ENCODE data around the gene BABAM2.
"Not testable (repeated sequence)": the region's sequence is repeated elsewhere in the genome, so short reads cannot be mapped to it uniquely, and the experiment has no call there.

BABAM2 gene

GRCh38 chr2:28257182-28257581 lies 366.7 kb downstream of the BABAM2 start:
- H3K9ac ChIP-seq (ENCODE audit: low read length in 2 of 2) = no peak overlapping the region

GRCh38 chr2:28259226-28259625 lies 368.7 kb downstream of the BABAM2 start:
- H3K4me3 ChIP-seq (ENCODE audit: low read length in 2 of 2); H3K27me3 ChIP-seq (ENCODE audit: control insufficient read depth in 1 of 2, insufficient read depth in 2 of 2, low read length in 2 of 2); H3K27ac ChIP-seq (ENCODE audit: low read length); H3K9ac ChIP-seq (ENCODE audit: low read length in 2 of 2); H3K36me3 ChIP-seq (ENCODE audit: control insufficient read depth in 2 of 2, insufficient read depth in 2 of 2, low read length in 2 of 2); H3K4me1 ChIP-seq (ENCODE audit: control insufficient read depth, insufficient read depth, low read length); H3K9me3 ChIP-seq (ENCODE audit: control insufficient read depth in 2 of 2, low read length in 2 of 2): not testable (repeated sequence)

More at GRCh38 chr2:28257182-28257581, 366.7 kb downstream of the BABAM2 start:
- Histone ChIP-seq H3K27me3 (ENCODE audit: control insufficient read depth in 1 of 2, insufficient read depth in 2 of 2, low read length in 2 of 2) (no peaks in the 10 kb centered on the region), H3K4me3 (ENCODE audit: low read length in 2 of 2) (no peak overlapping the region), H3K9me3 (ENCODE audit: control insufficient read depth in 2 of 2, low read length in 2 of 2) (peaks cover 0 to 3% of the 10 kb centered on the region in 2 donors), H3K4me1 (ENCODE audit: control insufficient read depth, insufficient read depth, low read length) (no peaks in the 10 kb centered on the region), H3K27ac (ENCODE audit: low read length) (no peak overlapping the region), H3K36me3 (ENCODE audit: control insufficient read depth in 2 of 2, insufficient read depth in 2 of 2, low read length in 2 of 2) (no peaks in the 10 kb centered on the region)

DNA sequence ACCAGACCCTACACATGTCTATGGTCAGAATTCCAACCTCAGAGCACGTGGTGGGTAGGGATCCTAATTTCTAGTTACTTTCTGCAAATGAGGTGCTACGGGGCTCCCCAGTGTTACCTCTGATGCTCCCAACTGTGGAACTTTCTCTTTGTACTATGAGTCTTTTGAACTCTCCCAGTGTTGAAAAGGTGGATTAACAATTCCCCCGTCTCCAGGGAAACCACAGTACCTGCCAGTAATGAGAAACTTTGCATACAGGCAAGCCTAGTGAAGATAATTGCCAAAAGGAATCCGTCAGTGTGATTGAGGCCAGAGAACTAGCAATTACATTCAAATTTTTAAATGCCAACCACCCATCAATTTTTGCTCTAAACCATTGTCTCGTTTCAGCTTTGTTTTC lies 373.2 kb downstream of the BABAM2 start:
- Histone ChIP-seq H3K4me1 (ENCODE audit: control insufficient read depth, insufficient read depth, low read length) (no peaks in the 10 kb centered on the region), H3K9ac (ENCODE audit: low read length in 2 of 2) (no peak overlapping the region), H3K9me3 (ENCODE audit: control insufficient read depth in 2 of 2, low read length in 2 of 2) (peaks cover 0 to 3% of the 10 kb centered on the region in 2 donors), H3K36me3 (ENCODE audit: control insufficient read depth in 2 of 2, insufficient read depth in 2 of 2, low read length in 2 of 2) (peaks cover 0 to 2% of the 10 kb centered on the region in 2 donors), H3K27me3 (ENCODE audit: control insufficient read depth in 1 of 2, insufficient read depth in 2 of 2, low read length in 2 of 2) (no peaks in the 10 kb centered on the region), H3K27ac (ENCODE audit: low read length) (no peak overlapping the region), H3K4me3 (ENCODE audit: low read length in 2 of 2) (no peak overlapping the region)

GRCh38 chr2:28267282-28267681 lies 376.8 kb downstream of the BABAM2 start:
- Histone ChIP-seq H3K27ac (ENCODE audit: low read length) (no peak overlapping the region), H3K9ac (ENCODE audit: low read length in 2 of 2) (no peak overlapping the region), H3K36me3 (ENCODE audit: control insufficient read depth in 2 of 2, insufficient read depth in 2 of 2, low read length in 2 of 2) (peaks cover 0 to 2% of the 10 kb centered on the region in 2 donors), H3K9me3 (ENCODE audit: control insufficient read depth in 2 of 2, low read length in 2 of 2) (no peaks in the 10 kb centered on the region), H3K27me3 (ENCODE audit: control insufficient read depth in 1 of 2, insufficient read depth in 2 of 2, low read length in 2 of 2) (no peaks in the 10 kb centered on the region), H3K4me3 (ENCODE audit: low read length in 2 of 2) (no peak overlapping the region), H3K4me1 (ENCODE audit: control insufficient read depth, insufficient read depth, low read length) (no peaks in the 10 kb centered on the region)

GRCh38 chr2:28268386-28268785 lies 377.9 kb downstream of the BABAM2 start:
- Histone ChIP-seq H3K27me3 (ENCODE audit: control insufficient read depth in 1 of 2, insufficient read depth in 2 of 2, low read length in 2 of 2) (no peaks in the 10 kb centered on the region), H3K4me1 (ENCODE audit: control insufficient read depth, insufficient read depth, low read length) (no peaks in the 10 kb centered on the region), H3K36me3 (ENCODE audit: control insufficient read depth in 2 of 2, insufficient read depth in 2 of 2, low read length in 2 of 2) (peaks cover 0 to 2% of the 10 kb centered on the region in 2 donors), H3K4me3 (ENCODE audit: low read length in 2 of 2) (no peak overlapping the region), H3K27ac (ENCODE audit: low read length) (no peak overlapping the region), H3K9me3 (ENCODE audit: control insufficient read depth in 2 of 2, low read length in 2 of 2) (no peaks in the 10 kb centered on the region), H3K9ac (ENCODE audit: low read length in 2 of 2) (no peak overlapping the region)

- Histone ChIP-seq H3K9me3 (ENCODE audit: control insufficient read depth in 2 of 2, low read length in 2 of 2) (no peaks in the 10 kb centered on the region), H3K4me1 (ENCODE audit: control insufficient read depth, insufficient read depth, low read length) (no peaks in the 10 kb centered on the region), H3K4me3 (ENCODE audit: low read length in 2 of 2) (no peak overlapping the region), H3K27ac (ENCODE audit: low read length) (no peak overlapping the region), H3K27me3 (ENCODE audit: control insufficient read depth in 1 of 2, insufficient read depth in 2 of 2, low read length in 2 of 2) (no peaks in the 10 kb centered on the region), H3K9ac (ENCODE audit: low read length in 2 of 2) (no peak overlapping the region), H3K36me3 (ENCODE audit: control insufficient read depth in 2 of 2, insufficient read depth in 2 of 2, low read length in 2 of 2) (peaks cover 0 to 2% of the 10 kb centered on the region in 2 donors)
Observed at GRCh38 chr2:28269019-28269784, 378.7 kb downstream of the BABAM2 start.

GRCh38 chr2:28270456-28271152 lies 380.1 kb downstream of the BABAM2 start:
- no peaks in the 10 kb centered on the region for H3K9me3 ChIP-seq (ENCODE audit: control insufficient read depth in 2 of 2, low read length in 2 of 2)
- H3K4me1 ChIP-seq (ENCODE audit: control insufficient read depth, insufficient read depth, low read length) = peaks cover 12% of the 10 kb centered on the region
- no peaks in the 10 kb centered on the region for H3K27me3 ChIP-seq (ENCODE audit: control insufficient read depth in 1 of 2, insufficient read depth in 2 of 2, low read length in 2 of 2)
- H3K4me3 ChIP-seq (ENCODE audit: low read length in 2 of 2) = no peak overlapping the region
- no peak overlapping the region for H3K9ac ChIP-seq (ENCODE audit: low read length in 2 of 2)
- no peak overlapping the region for H3K27ac ChIP-seq (ENCODE audit: low read length)
- H3K36me3 ChIP-seq (ENCODE audit: control insufficient read depth in 2 of 2, insufficient read depth in 2 of 2, low read length in 2 of 2) = peaks cover 0 to 2% of the 10 kb centered on the region in 2 donors

- Histone ChIP-seq H3K36me3 (ENCODE audit: control insufficient read depth in 2 of 2, insufficient read depth in 2 of 2, low read length in 2 of 2) (no peaks in the 10 kb centered on the region), H3K27ac (ENCODE audit: low read length) (no peak overlapping the region), H3K9ac (ENCODE audit: low read length in 2 of 2) (no peak overlapping the region), H3K9me3 (ENCODE audit: control insufficient read depth in 2 of 2, low read length in 2 of 2) (no peaks in the 10 kb centered on the region), H3K4me1 (ENCODE audit: control insufficient read depth, insufficient read depth, low read length) (peaks cover 12% of the 10 kb centered on the region), H3K27me3 (ENCODE audit: control insufficient read depth in 1 of 2, insufficient read depth in 2 of 2, low read length in 2 of 2) (no peaks in the 10 kb centered on the region), H3K4me3 (ENCODE audit: low read length in 2 of 2) (no peak overlapping the region)
Observed at GRCh38 chr2:28271231-28271918, 380.8 kb downstream of the BABAM2 start.

GRCh38 chr2:28271919-28272250 lies 381.4 kb downstream of the BABAM2 start:
- Histone ChIP-seq H3K9ac (ENCODE audit: low read length in 2 of 2) (no peak overlapping the region), H3K9me3 (ENCODE audit: control insufficient read depth in 2 of 2, low read length in 2 of 2) (no peaks in the 10 kb centered on the region), H3K4me3 (ENCODE audit: low read length in 2 of 2) (no peak overlapping the region), H3K27ac (ENCODE audit: low read length) (no peak overlapping the region), H3K4me1 (ENCODE audit: control insufficient read depth, insufficient read depth, low read length) (peaks cover 17% of the 10 kb centered on the region), H3K27me3 (ENCODE audit: control insufficient read depth in 1 of 2, insufficient read depth in 2 of 2, low read length in 2 of 2) (no peaks in the 10 kb centered on the region), H3K36me3 (ENCODE audit: control insufficient read depth in 2 of 2, insufficient read depth in 2 of 2, low read length in 2 of 2) (no peaks in the 10 kb centered on the region)

DNA sequence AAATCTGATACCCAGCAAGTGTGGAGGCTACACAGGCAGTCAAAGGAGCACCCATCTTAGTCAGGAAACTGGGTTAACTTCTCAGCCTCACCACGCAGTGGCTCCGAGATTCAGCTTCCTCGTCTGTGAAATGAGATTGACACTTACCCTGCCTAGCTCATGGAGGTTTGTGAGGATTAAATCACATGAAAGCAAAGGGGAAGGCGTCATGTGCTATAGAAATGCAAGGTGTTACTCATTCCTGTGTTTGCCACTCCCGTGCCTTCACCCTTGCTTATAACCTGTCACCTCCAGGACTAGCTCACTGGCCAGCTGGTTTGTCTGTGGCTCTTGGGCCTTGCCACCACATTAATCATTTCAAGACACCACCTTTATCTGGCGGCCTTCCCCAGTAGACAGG lies 383.2 kb downstream of the BABAM2 start:
- H3K9ac ChIP-seq (ENCODE audit: low read length in 2 of 2) = no peak overlapping the region
- H3K4me1 ChIP-seq (ENCODE audit: control insufficient read depth, insufficient read depth, low read length) = peaks cover 18% of the 10 kb centered on the region
- H3K27me3 ChIP-seq (ENCODE audit: control insufficient read depth in 1 of 2, insufficient read depth in 2 of 2, low read length in 2 of 2) = no peaks in the 10 kb centered on the region
- no peaks in the 10 kb centered on the region for H3K36me3 ChIP-seq (ENCODE audit: control insufficient read depth in 2 of 2, insufficient read depth in 2 of 2, low read length in 2 of 2)
- H3K9me3 ChIP-seq (ENCODE audit: control insufficient read depth in 2 of 2, low read length in 2 of 2) = no peaks in the 10 kb centered on the region
- H3K27ac ChIP-seq (ENCODE audit: low read length) = no peak overlapping the region
- H3K4me3 ChIP-seq (ENCODE audit: low read length in 2 of 2) = no peak overlapping the region
